ENCODE measurements around the gene RWDD1.

The RWDD1 gene

GRCh38 chr6:116615937-116616736 lies 44.8 kb downstream of the RWDD1 start, which contains the start of gene RSPH4A:
Gene RSPH4A, plus strand, starts transcription at chr6:116616479. Its CDS starts 145 bp downstream, at chr6:116616624.
- peak; percentile 62 for DNase-seq

- DNase-seq = no peak
These were observed 45.4 kb downstream of the RWDD1 start for GRCh38 chr6:116616737-116617053.

GRCh38 chr6:116624036-116624805 lies 52.9 kb downstream of the RWDD1 start:
- no peak for DNase-seq

- DNase-seq = no peak
These were observed 54.6 kb downstream of the RWDD1 start for GRCh38 chr6:116625872-116626271.

GRCh38 chr6:116629563-116629981 lies 58.3 kb downstream of the RWDD1 start:
- DNase-seq = no peak

- no peak for DNase-seq
These were observed 60.2 kb downstream of the RWDD1 start for GRCh38 chr6:116631379-116631990.

- no peak for DNase-seq
These were observed 62.4 kb downstream of the RWDD1 start for GRCh38 chr6:116633685-116634084.
